SU-DHL-6 (cell line): Measurements from ENCODE around the gene SDK2.

Experiments
- H2AFZ ChIP-seq: fragments of 200-600 bp; sonication (generic); 2 replicates; pipeline ENCODE4 v1.6.1; 2014; ENCODE audit warnings: low read depth, mild to moderate bottlenecking, moderate library complexity, mixed read lengths, antibody characterized with exemption, low read length; ENCODE audit not compliant: severe bottlenecking
- H3F3A ChIP-seq: fragments of 200-600 bp; shearing (Covaris generic); 2 replicates; pipeline ENCODE4 v1.6.0; 2016; ENCODE audit warnings: antibody characterized with exemption, mild to moderate bottlenecking; ENCODE audit not compliant: insufficient read depth
- H3K27ac ChIP-seq: fragments of 200-600 bp; sonication (generic); 2 replicates; pipeline ENCODE4 v1.5.1; 2016; ENCODE audit warnings: low read depth, mild to moderate bottlenecking, low read length, moderate library complexity, mixed read lengths
- H3K27me3 ChIP-seq: fragments of 200-600 bp; sonication (generic), shearing (Covaris generic); 2 replicates; pipeline ENCODE4 v1.6.0; 2014; ENCODE audit warnings: mild to moderate bottlenecking, low read length
- H3K36me3 ChIP-seq: fragments of 200-600 bp; sonication (generic); 2 replicates; pipeline ENCODE4 v1.6.1; 2014; ENCODE audit warnings: mild to moderate bottlenecking, low read length, mixed read lengths
- H3K4me2 ChIP-seq: fragments of 300-600, 200-600 bp; shearing (Covaris generic), sonication (generic); 2 replicates; pipeline ENCODE4 v1.6.0; 2014; ENCODE audit warnings: low read length, low read depth, mild to moderate bottlenecking; ENCODE audit not compliant: poor library complexity, severe bottlenecking
- H3K4me3 ChIP-seq: fragments of 200-600 bp; sonication (generic); 2 replicates; pipeline ENCODE4 v1.5.1; 2014; ENCODE audit warnings: antibody characterized with exemption, low read length, mild to moderate bottlenecking, mixed read lengths; ENCODE audit not compliant: insufficient read depth, poor library complexity, severe bottlenecking
- H3K79me2 ChIP-seq: fragments of 200-600 bp; sonication (generic); 2 replicates; pipeline ENCODE4 v1.6.1; 2014; ENCODE audit warnings: mild to moderate bottlenecking, low read length, moderate library complexity; ENCODE audit not compliant: insufficient read depth
- H3K9ac ChIP-seq: fragments of 200-600 bp; sonication (generic); 2 replicates; pipeline ENCODE4 v1.7.0; 2014; ENCODE audit warnings: mild to moderate bottlenecking, low read length
- H3K9me2 ChIP-seq: fragments of 200-600 bp; sonication (generic); replicated peaks from 2 replicates; pipeline ENCODE4 v1.6.1; 2014; ENCODE audit warnings: low read length; ENCODE audit not compliant: insufficient read depth
- H3K9me3 ChIP-seq: fragments of 200-600 bp; sonication (generic); 2 replicates; pipeline ENCODE4 v1.6.1; 2014; ENCODE audit warnings: low read length, mixed read lengths; ENCODE audit not compliant: insufficient read depth
- H4K20me1 ChIP-seq: fragments of 200-600 bp; sonication (generic); 2 replicates; pipeline ENCODE4 v1.6.1; 2014; ENCODE audit warnings: low read depth, mild to moderate bottlenecking, antibody characterized with exemption, low read length, moderate library complexity, mixed read lengths
- CTCF ChIP-seq: fragments of 200-600 bp; sonication (generic); IDR thresholded peaks from one replicate; pipeline ENCODE4 v1.5.1; 2017; ENCODE audit warnings: antibody characterized with exemption, mild to moderate bottlenecking, low read length, moderate library complexity; ENCODE audit not compliant: insufficient read depth, poor library complexity, severe bottlenecking
- EZH2phosphoT487 ChIP-seq: fragments of 200-600 bp; sonication (generic), shearing (Covaris generic); conservative IDR thresholded peaks from 2 replicates; pipeline ENCODE4 v1.6.1; 2018; ENCODE audit warnings: mild to moderate bottlenecking, antibody characterized with exemption, low read length, moderate library complexity, mixed read lengths

SDK2 gene

GRCh38 chr17:73365906-73366623 is 278.2 kb downstream of the SDK2 start:
- H3K4me2 ChIP-seq: no peak overlapping the region
- no peaks in the 10 kb centered on the region for H3K9me3 ChIP-seq
- no peaks in the 10 kb centered on the region for H3K9me2 ChIP-seq
- H3K27ac ChIP-seq: no peak overlapping the region
- no peaks in the 10 kb centered on the region for H4K20me1 ChIP-seq
- no peaks in the 10 kb centered on the region for H3K36me3 ChIP-seq
- no peak overlapping the region for H3K9ac ChIP-seq
- H3K4me3 ChIP-seq: no peak overlapping the region
- H3K79me2 ChIP-seq: no peaks in the 10 kb centered on the region
- no peaks in the 10 kb centered on the region for H3F3A ChIP-seq
- TF ChIP-seq CTCF (no peak), EZH2phosphoT487 (no peak)
- no peaks in the 10 kb centered on the region for H3K27me3 ChIP-seq
- H2AFZ ChIP-seq: no peak overlapping the region

- Histone ChIP-seq H3K9me2 (no peaks in the 10 kb centered on the region), H3K36me3 (no peaks in the 10 kb centered on the region), H3F3A (no peaks in the 10 kb centered on the region), H3K27me3 (no peaks in the 10 kb centered on the region), H3K4me2 (no peak overlapping the region), H3K79me2 (no peaks in the 10 kb centered on the region), H3K4me3 (no peak overlapping the region), H3K27ac (no peak overlapping the region), H3K9me3 (no peaks in the 10 kb centered on the region), H3K9ac (no peak overlapping the region), H4K20me1 (no peaks in the 10 kb centered on the region), H2AFZ (no peak overlapping the region)
- TF ChIP-seq CTCF (no peak), EZH2phosphoT487 (no peak)
Observed at GRCh38 chr17:73365301-73365874, 278.9 kb downstream of the SDK2 start.

- no peaks in the 10 kb centered on the region for H3K36me3 ChIP-seq
- no peaks in the 10 kb centered on the region for H4K20me1 ChIP-seq
- H2AFZ ChIP-seq: no peak overlapping the region
- H3K27me3 ChIP-seq: no peaks in the 10 kb centered on the region
- H3K4me2 ChIP-seq: no peak overlapping the region
- no peaks in the 10 kb centered on the region for H3K9me2 ChIP-seq
- no peak overlapping the region for H3K9ac ChIP-seq
- no peaks in the 10 kb centered on the region for H3F3A ChIP-seq
- no peak overlapping the region for H3K27ac ChIP-seq
- no peak for TF ChIP-seq CTCF
- no peak for TF ChIP-seq EZH2phosphoT487
- no peak overlapping the region for H3K4me3 ChIP-seq
- H3K79me2 ChIP-seq: no peaks in the 10 kb centered on the region
- H3K9me3 ChIP-seq: no peaks in the 10 kb centered on the region
Observed at GRCh38 chr17:73364155-73364522, 280.1 kb downstream of the SDK2 start.
